GM18507 (cell line): ENCODE data around the gene KREMEN2.

Experiments
- DNase-seq: peaks from one replicate; pipeline ENCODE4 v3.0.0; 2011; ENCODE audit warnings: low read depth; ENCODE audit not compliant: insufficient read length; ENCODE audit errors: extremely low spot score
- FAIRE-seq: peaks from 2 replicates; lab custom pipeline; 2011; peaks lifted over from hg19 to GRCh38; lab: Jason Lieb, UNC

KREMEN2 gene

GRCh38 chr16:2974319-2975056 lies 10.4 kb downstream of the KREMEN2 start:
- DNase-seq (no peak), FAIRE-seq (no peak)

- DNase-seq (no peak), FAIRE-seq (no peak)
These were observed 11.2 kb downstream of the KREMEN2 start for GRCh38 chr16:2975161-2975795.

- DNase-seq (no peak), FAIRE-seq (no peak)
These were observed 12.1 kb downstream of the KREMEN2 start for GRCh38 chr16:2976201-2976600.

GRCh38 chr16:2976673-2977072 lies 12.6 kb downstream of the KREMEN2 start:
- no peak for FAIRE-seq
- DNase-seq: no peak

GRCh38 chr16:2977440-2977839 lies 13.4 kb downstream of the KREMEN2 start:
- no peak for DNase-seq
- FAIRE-seq: no peak

GRCh38 chr16:2979669-2980226 lies 15.7 kb downstream of the KREMEN2 start:
- DNase-seq (no peak), FAIRE-seq (no peak)

- FAIRE-seq: peak; percentile 87
- peak; percentile 100 for DNase-seq
These were observed 16.4 kb downstream of the KREMEN2 start, which contains the start of gene PKMYT1 for GRCh38 chr16:2980227-2981176. PKMYT1 (minus strand) TSS chr16:2980446; CDS start chr16:2979657, 789 bp downstream.

GRCh38 chr16:2981177-2981898 lies 17.3 kb downstream of the KREMEN2 start:
- no peak for FAIRE-seq
- DNase-seq: no peak

GRCh38 chr16:2981899-2982250 lies 17.8 kb downstream of the KREMEN2 start:
- no peak for FAIRE-seq

GRCh38 chr16:2982402-2982801 lies 18.3 kb downstream of the KREMEN2 start:
- FAIRE-seq: no peak
- no peak for DNase-seq

More at GRCh38 chr16:2981899-2982250, 17.8 kb downstream of the KREMEN2 start:
- no peak for DNase-seq

GRCh38 chr16:2983706-2984136 lies 19.6 kb downstream of the KREMEN2 start:
- FAIRE-seq: peak; percentile 73
- peak; percentile 76 for DNase-seq

- DNase-seq: no peak
- FAIRE-seq: no peak
These were observed 21.4 kb downstream of the KREMEN2 start for GRCh38 chr16:2985462-2985861.

- DNase-seq: no peak
- FAIRE-seq: no peak
These were observed 21.8 kb downstream of the KREMEN2 start for GRCh38 chr16:2985893-2986355.

- FAIRE-seq (no peak), DNase-seq (no peak)
These were observed 22.6 kb downstream of the KREMEN2 start for GRCh38 chr16:2986623-2987188.

- FAIRE-seq: no peak
- DNase-seq: no peak
These were observed 23.2 kb downstream of the KREMEN2 start for GRCh38 chr16:2987286-2987685.

GRCh38 chr16:2987833-2988232 lies 23.8 kb downstream of the KREMEN2 start:
- FAIRE-seq: no peak
- DNase-seq: no peak

- FAIRE-seq (no peak), DNase-seq (no peak)
These were observed 24.6 kb downstream of the KREMEN2 start for GRCh38 chr16:2988590-2989099.

GRCh38 chr16:2990891-2991290 lies 26.8 kb downstream of the KREMEN2 start:
- no peak for FAIRE-seq
- DNase-seq: no peak
